OCI-LY7 (cell line): ENCODE data around the gene DCST2.

Experiments used
- CTCF ChIP-seq: fragments of 200-600 bp; sonication (generic); conservative IDR thresholded peaks from 2 replicates; pipeline ENCODE4 v1.5.1; 2014; ENCODE audit warnings: mild to moderate bottlenecking, antibody characterized with exemption, low read length, moderate library complexity, mixed read lengths
- EZH2phosphoT487 ChIP-seq: fragments of 200-600 bp; sonication (generic); IDR thresholded peaks from 2 replicates; pipeline ENCODE4 v1.6.1; 2018; ENCODE audit warnings: low read depth, borderline replicate concordance, mild to moderate bottlenecking, mixed run types, antibody characterized with exemption, low read length, moderate library complexity, mixed read lengths

- TF ChIP-seq CTCF (no peak), EZH2phosphoT487 (no peak)
These were observed 17.9 kb downstream of the DCST2 start for GRCh38 chr1:155015527-155016230.
